Chondrocyte (in vitro differentiated cells): Measurements from ENCODE around the gene PAPPA2. TPM values are rescaled to one million over a fixed set of nuclear protein-coding genes. Genes with fewer than 3 reads are reported as not detected.

ENCODE experiments used
- DNase-seq: peaks from one replicate; pipeline ENCODE4 v3.0.0; 2021; ENCODE audit warnings: mixed read lengths, low spot score
- H3K27ac Mint-ChIP-seq: one replicate; pipeline ENCODE4 v1.8.0; 2021; ENCODE audit warnings: mild to moderate bottlenecking, moderate library complexity, mixed read lengths; ENCODE audit not compliant: unreplicated experiment
- H3K27me3 Mint-ChIP-seq: 2 replicates; pipeline ENCODE4 v1.8.0; 2021; ENCODE audit warnings: low read depth, mixed read lengths
- H3K36me3 Mint-ChIP-seq: 2 replicates; pipeline ENCODE4 v1.8.0; 2021; ENCODE audit warnings: low read depth, mixed read lengths
- H3K4me1 Mint-ChIP-seq: 2 replicates; pipeline ENCODE4 v1.8.0; 2021; ENCODE audit warnings: low read depth, mild to moderate bottlenecking, mixed read lengths
- H3K4me3 Mint-ChIP-seq: one replicate; pipeline ENCODE4 v1.8.0; 2021; ENCODE audit warnings: mild to moderate bottlenecking, moderate library complexity, mixed read lengths; ENCODE audit not compliant: unreplicated experiment
- H3K9me3 Mint-ChIP-seq: 2 replicates; pipeline ENCODE4 v1.8.0; 2021; ENCODE audit warnings: low read depth, mixed read lengths
- total RNA-seq: library from RNA; stranded (reverse); gene quantifications from 3 replicates; pipeline ENCODE4 v1.2.1, GENCODE V29; 2021
- TF ChIP-seq, protein P1 (sequence below): fragments of 200-600 bp; sonication (generic); IDR thresholded peaks from 2 replicates; pipeline ENCODE4 v1.5.0; 2021; ENCODE audit warnings: antibody characterized with exemption, mild to moderate bottlenecking, moderate library complexity

The PAPPA2 gene
- total RNA-seq, 1 donor from 2014 or later, result 0.42 TPM

DNA sequence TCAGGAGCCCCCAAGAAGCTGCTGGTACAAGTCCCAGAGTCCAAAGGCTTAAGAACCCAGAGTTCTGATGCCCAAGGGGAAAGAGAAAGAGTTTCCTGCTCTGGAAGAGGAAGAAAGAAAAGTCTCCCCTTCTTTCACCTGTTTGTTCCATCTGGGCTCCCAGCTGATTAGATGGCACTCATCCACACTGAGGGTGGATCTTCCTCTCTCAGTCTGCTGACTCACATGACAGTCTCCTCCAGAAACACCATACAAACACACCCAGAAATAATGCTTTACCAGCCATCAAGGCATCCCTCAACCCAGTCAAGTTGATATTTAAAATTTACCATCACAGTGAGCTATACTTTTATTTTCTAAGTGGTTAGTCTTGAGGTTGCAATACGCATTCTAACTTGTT, 257.9 kb downstream of the PAPPA2 start:
- H3K27ac Mint-ChIP-seq, result no peak overlapping the region
- no peaks in the 10 kb centered on the region for H3K36me3 Mint-ChIP-seq
- DNase-seq, result no peak
- H3K4me3 Mint-ChIP-seq, result no peak overlapping the region
- peaks cover 7% of the 10 kb centered on the region for H3K27me3 Mint-ChIP-seq
- H3K4me1 Mint-ChIP-seq, result no peaks in the 10 kb centered on the region
- TF ChIP-seq, protein P1, sequence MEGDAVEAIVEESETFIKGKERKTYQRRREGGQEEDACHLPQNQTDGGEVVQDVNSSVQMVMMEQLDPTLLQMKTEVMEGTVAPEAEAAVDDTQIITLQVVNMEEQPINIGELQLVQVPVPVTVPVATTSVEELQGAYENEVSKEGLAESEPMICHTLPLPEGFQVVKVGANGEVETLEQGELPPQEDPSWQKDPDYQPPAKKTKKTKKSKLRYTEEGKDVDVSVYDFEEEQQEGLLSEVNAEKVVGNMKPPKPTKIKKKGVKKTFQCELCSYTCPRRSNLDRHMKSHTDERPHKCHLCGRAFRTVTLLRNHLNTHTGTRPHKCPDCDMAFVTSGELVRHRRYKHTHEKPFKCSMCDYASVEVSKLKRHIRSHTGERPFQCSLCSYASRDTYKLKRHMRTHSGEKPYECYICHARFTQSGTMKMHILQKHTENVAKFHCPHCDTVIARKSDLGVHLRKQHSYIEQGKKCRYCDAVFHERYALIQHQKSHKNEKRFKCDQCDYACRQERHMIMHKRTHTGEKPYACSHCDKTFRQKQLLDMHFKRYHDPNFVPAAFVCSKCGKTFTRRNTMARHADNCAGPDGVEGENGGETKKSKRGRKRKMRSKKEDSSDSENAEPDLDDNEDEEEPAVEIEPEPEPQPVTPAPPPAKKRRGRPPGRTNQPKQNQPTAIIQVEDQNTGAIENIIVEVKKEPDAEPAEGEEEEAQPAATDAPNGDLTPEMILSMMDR, result no peak
- no peaks in the 10 kb centered on the region for H3K9me3 Mint-ChIP-seq

DNA sequence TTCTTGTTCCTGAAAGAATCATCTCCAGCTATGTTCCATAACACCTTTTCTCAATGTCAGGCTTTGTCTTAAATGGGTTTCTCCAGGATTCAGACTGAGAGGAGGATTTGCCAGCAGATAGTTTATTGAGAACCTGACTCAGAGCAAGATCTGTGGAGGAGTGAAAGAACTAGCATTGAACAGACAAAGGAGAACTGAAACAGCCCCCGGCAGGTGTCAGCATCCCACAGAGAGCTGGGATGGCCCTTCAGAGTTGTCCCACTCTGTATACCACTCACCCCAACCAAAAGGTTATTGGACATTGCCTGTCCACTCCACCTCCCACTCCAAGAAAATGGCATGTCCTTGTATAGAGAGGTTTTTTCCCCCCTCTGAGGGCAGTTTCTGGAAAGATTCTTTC, 270.7 kb downstream of the PAPPA2 start:
- TF ChIP-seq, protein P1, result no peak
- no peak for DNase-seq
- Mint-ChIP-seq H3K36me3 (no peaks in the 10 kb centered on the region), H3K4me1 (no peaks in the 10 kb centered on the region), H3K9me3 (no peaks in the 10 kb centered on the region), H3K27me3 (peaks cover 10% of the 10 kb centered on the region), H3K27ac (no peak overlapping the region), H3K4me3 (no peak overlapping the region)

DNA sequence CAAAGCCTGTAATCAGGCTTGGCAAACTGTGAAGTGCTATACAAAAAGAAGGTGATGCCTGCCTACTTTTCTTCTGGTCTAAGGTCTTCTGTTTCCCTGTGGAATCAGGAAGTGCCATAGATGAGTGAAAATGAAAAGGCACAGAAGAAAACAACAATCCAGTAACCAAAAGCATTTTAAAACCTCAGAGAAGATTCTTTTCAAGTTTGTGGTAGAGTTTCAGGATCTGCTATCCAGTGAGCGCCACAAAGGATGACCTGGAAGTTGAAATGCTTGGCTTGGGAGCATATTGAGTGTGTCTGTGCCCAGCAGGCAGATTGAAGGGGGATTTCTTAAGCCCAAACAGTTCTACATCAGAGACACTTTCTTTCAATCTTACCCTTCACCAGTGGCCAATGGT, 272.2 kb downstream of the PAPPA2 start:
- Mint-ChIP-seq H3K9me3 (no peaks in the 10 kb centered on the region), H3K36me3 (no peaks in the 10 kb centered on the region), H3K27me3 (peaks cover 11% of the 10 kb centered on the region), H3K27ac (no peak overlapping the region), H3K4me3 (no peak overlapping the region), H3K4me1 (no peaks in the 10 kb centered on the region)
- DNase-seq, result no peak
- TF ChIP-seq, protein P1, result no peak

DNA sequence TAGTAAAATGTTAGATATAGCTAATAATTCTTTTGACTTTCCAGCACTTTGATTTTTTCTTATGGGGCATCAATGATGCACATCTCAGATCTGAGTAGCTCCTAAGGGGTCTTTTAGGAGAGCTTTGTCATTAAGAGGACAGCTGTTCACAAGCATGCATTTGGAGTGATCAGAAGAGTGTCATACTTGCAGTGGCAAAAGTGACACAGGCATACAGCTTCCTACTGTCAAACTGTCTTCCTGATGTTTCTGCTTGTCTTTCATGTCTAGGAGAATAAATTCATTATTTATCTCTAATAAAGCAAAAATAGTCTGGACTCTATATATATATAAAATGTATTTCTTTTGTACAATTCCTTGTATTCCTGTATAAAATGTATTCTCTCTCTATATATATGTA, 273.0 kb downstream of the PAPPA2 start:
- Mint-ChIP-seq H3K4me1 (no peaks in the 10 kb centered on the region), H3K27me3 (peaks cover 10% of the 10 kb centered on the region), H3K36me3 (no peaks in the 10 kb centered on the region), H3K4me3 (no peak overlapping the region), H3K27ac (no peak overlapping the region), H3K9me3 (no peaks in the 10 kb centered on the region)
- no peak for DNase-seq
- TF ChIP-seq, protein P1, result no peak

DNA sequence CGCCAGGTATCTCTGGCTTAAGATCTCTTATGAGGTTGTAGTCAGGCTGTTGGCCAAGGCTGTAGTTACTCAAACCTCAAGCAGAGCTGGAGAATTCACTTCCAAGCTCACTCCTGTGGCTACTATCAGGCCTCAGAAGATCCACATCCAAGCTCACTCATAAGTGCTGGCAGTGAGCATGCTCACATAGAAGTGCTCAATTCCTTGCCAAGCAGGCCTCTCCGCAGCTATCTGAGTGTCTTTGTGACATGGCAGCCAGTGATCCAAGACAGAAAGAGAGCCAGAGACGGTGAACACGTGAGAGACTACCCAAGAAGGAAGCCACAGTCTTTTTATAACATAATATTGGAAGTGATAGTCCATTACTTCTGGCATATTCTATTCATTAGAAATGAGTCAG, 278.2 kb downstream of the PAPPA2 start:
- H3K27me3 Mint-ChIP-seq, result peaks cover 5% of the 10 kb centered on the region
- H3K27ac Mint-ChIP-seq, result no peak overlapping the region
- no peaks in the 10 kb centered on the region for H3K9me3 Mint-ChIP-seq
- no peaks in the 10 kb centered on the region for H3K4me1 Mint-ChIP-seq
- DNase-seq, result no peak
- no peak overlapping the region for H3K4me3 Mint-ChIP-seq
- H3K36me3 Mint-ChIP-seq, result no peaks in the 10 kb centered on the region
- TF ChIP-seq, protein P1, result no peak
